Stimulated activated CD8-positive, alpha-beta memory T cell treated with anti-CD3 and anti-CD28 coated beads, Interleukin-4, amount 100 ng/mL, for 4 hours (primary cell): ENCODE results near the gene TMC6.
"Not testable (repeated sequence)": the region's sequence is repeated elsewhere in the genome, so short reads cannot be mapped to it uniquely, and the experiment has no call there.

ENCODE experiments used
- DNase-seq, 2 donors: peaks; one replicate each; pipeline ENCODE4 v3.0.0-alpha.2; 2020; ENCODE audit warnings: low read depth in 2 of 2, low spot score in 1 of 2

Gene TMC6

DNA sequence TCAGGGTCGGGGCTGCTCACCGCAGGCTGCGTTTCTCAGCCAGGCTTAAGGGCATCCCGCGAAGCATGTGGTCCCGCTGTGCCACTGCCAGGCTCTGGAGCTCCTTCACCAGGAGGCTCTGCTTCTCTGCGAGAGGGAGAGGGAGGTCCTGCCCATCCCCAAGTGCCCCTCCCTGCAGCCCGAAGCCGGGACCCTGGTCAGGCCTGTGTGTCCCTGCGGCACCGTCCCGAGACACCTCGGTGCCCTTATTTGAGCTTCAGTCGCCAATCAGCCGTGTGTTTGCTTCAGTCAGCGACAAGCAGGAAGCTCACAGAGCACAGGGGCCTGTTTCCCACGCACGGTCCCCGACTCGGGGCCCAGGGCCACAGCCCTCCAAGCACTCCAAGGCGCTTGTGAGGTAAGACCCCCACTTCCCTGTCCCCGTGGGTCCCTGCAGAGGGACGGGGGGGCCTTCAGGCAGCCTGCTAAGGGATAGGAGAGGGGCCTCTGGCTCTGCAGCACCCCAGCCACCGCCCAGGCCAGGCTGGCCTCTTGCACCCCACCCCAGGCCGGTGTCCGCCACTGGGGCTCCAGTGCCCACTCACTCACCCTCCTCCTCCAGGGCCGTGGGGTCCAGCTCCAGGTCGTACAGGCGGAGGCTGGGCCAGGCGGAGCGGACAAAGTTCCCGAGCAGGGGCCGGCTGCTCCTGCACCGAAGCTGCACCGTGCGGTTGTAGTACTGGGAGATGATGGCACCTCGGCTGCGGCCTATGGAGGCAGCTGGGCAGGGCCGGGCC lies 3.2 kb downstream of the TMC6 start:
- no peak for DNase-seq

DNA sequence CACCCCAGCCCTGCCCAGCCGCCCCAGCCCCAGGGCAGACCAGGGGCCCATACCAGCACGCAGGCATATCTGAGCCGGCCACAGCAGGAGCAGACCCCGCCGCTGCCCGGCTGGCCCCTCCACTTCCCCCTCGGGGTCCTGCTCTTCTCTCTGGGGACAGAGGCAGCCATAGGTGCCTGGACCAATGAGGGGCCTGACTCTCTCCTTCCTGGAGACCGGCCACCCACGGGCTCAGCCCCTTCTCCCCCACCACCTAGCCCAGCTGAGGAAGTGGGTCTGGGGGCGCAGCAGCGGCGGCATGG lies 3.8 kb downstream of the TMC6 start:
- no peak for DNase-seq

DNA sequence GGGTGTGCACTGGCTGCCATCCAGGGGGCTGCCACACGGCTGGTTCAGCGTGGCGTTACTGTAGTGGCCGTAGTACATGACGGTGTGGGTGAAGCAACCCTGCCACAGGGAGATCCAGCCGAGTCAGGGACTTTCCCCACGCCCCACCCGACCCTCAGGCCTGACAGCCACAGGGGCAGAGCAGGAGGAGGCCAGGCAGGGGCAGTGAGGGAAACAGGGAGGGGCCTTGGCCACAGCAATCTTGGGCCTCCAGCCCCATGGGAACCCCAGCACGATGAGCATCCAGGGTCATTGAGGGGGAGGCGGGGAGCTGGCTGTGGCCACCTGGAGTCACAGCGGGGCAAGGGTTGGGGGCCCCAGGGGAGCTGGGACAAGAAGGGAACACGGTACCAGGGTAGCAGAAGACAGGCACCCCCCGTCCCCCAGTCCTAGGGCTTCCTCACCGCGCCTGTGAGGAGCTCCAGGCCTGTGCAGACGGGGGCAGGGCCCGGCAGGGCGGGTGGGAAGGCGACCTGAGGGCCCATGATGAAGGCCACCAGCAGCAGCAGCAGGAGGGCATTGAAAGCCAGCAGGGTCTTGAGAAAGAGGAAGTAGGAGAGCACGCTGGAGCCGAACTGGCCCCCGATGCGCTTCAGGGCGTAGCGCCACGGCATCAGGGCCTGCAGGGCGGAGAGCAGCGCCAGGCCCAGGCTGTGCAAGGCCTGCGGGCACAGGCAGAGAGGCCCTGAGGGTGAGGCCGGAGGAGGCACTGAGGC lies 4.3 kb downstream of the TMC6 start:
- DNase-seq, result no peak

GRCh38 chr17:78123258-78123929 lies 5.2 kb downstream of the TMC6 start:
- DNase-seq, result no peak

- DNase-seq, result no peak
Measured at GRCh38 chr17:78122931-78123249, 5.7 kb downstream of the TMC6 start.

- no peak for DNase-seq
Measured at GRCh38 chr17:78122216-78122930, 6.2 kb downstream of the TMC6 start.

DNA sequence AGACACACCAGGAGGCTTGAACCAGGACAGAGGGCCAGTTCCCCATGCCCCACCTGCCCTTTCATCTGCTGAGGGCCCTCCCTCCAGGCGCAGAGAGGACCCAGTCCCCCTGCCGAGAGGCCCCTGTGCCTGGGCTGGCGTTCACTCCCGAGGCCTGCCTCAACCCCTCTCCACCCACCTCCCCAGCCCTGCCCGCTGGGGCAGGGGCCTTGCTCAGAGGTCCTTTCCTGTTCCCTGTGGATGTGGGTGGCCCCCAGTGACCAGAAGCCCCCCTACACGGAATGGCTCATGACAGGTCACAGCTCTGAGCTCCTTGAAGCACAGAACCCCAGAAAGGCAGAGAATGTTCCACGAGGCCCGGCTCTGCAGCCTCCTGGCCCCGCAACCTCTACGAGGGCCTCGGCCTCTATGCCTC lies 6.7 kb downstream of the TMC6 start:
- no peak for DNase-seq

GRCh38 chr17:78120971-78121800 lies 7.4 kb downstream of the TMC6 start:
- no peak for DNase-seq

GRCh38 chr17:78120537-78120936 lies 8.0 kb downstream of the TMC6 start:
- no peak for DNase-seq

GRCh38 chr17:78118801-78119241 lies 9.7 kb downstream of the TMC6 start:
- DNase-seq, result no peak

DNA sequence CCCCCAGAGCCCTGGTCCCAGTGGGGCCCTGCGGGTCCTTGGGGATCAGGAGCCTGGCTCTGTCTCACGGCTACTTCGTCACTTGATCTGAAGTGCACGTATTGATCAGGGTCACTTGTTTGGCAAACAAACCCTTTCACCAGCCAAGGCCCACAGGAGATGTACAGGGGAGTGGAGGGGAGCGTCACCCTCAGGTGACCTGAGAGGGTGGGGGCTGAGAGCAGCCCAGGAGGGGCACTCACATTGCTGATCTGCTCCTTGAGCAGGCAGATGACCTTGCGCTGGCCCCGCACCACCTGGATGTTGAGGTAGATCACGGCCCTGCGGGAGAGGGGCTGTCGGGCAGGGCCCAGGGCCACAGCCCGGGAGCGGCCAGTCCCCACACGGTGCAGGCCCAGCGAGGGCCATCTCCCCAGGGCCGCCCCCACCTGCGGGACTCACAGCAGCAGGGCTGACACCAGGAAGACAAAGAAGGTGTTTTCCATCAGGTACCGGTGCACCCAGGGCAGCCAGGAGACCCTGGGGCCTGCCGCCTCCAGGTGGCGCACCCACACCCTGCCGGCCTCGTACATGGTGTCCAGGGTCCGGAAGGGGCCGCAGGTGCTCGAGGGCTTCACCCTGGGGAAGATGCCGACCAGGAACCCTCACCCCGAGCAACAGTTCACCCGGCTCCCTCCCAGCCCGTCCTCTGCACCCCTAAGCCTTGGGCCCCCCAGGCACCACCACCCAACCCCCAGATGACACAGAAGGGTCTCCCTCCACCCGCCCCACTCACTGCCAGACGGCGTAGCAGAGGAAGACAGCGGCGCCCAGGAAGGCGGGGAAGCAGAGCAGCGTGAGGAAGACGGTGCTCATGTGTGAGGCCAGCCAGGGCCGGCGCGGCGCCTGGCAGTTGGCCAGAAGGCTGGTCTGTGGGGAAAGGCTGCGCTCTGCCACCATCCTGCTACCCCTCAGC lies 11.3 kb downstream of the TMC6 start:
- no peak for DNase-seq

DNA sequence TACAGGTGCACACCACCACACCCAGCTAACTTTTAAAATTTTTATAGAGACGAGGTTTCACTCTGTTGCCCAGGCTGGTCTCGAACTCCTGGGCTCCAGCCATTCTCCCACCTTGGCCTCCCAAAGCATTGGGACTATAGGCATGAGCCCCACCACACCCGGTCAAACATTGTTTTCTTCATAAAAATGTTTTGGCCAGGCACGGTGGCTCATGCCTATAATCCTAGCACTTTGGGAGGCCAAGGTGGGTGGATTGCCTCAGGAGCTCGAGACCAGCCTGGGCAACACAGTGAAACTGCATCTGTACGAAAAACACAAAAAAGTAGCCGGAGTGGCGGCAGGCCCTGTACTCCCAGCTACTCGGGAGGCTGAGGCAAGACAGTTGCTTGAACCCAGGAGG lies 12.1 kb downstream of the TMC6 start:
- no peak for DNase-seq

GRCh38 chr17:78115803-78116202 lies 12.8 kb downstream of the TMC6 start:
- DNase-seq, result not testable (repeated sequence)

DNA sequence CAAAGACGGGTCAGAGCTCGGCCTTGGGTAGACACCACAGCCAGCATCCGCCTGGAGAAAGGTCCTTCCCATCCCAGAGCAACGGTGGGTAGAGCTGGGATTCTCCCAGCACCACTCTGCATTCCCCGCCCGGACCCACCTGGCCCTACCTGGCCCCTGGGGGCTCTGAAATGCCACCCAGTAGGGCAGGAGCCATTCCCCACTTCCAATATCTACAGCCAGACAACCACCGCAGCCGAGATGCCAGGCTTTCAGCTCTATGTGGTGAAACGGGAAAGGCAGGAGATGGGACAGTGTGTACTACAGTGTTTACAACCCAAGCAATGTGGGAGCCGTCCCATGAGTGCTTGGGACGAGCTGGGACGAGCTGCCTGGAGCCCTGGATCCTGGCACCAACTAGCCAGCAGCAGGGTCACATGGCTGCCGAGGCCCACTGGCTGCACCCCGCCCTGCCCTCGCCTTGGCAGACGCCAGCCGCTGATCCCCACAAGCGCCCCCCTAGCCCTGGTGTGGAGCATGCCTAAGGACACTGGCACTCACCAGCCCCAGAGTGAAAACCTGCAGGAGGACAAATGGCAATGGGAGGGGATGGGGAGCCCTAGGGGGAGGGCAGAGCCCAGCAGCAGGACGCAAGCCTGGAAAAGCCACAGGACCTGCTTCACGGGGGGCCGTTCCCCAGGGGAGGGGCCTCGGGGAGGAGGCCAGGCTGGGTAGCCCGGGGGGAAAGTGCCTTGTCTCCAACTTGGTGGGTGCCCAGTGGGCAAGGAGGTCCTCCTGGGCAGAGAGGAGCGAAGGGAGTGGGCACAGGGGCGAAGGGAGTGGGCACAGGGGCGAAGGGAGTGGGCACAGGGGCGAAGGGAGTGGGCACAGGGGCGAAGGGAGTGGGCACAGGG lies 13.5 kb downstream of the TMC6 start:
- DNase-seq, result no peak

DNA sequence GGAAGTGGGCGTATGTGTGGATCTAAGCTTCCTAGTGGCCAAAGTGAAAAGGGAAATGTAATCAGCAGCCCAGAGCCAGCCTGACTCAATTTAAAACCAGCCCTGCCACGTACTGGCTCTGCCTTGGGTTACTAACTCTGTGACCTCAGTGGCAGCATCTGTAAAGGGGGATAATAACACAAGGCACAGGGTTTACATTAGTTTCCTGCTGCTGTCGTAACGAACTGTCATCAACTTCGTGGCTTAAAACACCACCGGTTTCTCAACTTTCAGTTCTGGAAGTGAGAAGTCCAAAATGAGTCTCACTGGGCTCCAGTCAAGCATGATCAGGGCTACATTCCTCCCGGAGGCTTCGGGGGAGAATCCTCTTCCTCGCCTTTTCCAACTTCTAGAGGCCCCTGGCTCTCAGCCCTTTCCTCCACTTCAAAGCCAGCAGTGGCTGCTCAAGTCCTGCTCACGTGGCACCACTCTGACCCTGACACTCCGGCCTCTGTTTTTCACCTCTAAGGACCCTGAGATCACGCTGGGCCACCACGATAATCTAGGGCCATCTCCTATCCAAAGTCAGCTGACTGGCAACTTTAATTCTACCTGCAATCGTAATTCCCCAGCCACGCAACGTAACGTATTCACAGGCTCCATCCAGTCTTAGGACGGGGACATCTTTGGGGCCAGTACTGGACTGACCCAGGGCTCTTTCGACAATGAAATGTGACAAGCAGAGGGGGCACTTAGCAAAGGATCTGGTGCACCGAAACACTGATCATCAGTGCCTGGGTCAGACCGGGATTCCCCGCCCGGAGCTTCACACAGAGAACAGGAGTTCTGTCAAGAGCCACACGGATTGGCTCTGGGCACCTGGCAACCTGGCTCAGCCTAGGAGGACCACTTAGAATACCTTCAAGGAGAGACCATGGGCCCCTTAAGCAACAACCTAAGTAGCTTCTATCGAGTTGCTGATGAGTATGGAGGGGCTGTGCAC lies 14.5 kb downstream of the TMC6 start:
- DNase-seq, result no peak

DNA sequence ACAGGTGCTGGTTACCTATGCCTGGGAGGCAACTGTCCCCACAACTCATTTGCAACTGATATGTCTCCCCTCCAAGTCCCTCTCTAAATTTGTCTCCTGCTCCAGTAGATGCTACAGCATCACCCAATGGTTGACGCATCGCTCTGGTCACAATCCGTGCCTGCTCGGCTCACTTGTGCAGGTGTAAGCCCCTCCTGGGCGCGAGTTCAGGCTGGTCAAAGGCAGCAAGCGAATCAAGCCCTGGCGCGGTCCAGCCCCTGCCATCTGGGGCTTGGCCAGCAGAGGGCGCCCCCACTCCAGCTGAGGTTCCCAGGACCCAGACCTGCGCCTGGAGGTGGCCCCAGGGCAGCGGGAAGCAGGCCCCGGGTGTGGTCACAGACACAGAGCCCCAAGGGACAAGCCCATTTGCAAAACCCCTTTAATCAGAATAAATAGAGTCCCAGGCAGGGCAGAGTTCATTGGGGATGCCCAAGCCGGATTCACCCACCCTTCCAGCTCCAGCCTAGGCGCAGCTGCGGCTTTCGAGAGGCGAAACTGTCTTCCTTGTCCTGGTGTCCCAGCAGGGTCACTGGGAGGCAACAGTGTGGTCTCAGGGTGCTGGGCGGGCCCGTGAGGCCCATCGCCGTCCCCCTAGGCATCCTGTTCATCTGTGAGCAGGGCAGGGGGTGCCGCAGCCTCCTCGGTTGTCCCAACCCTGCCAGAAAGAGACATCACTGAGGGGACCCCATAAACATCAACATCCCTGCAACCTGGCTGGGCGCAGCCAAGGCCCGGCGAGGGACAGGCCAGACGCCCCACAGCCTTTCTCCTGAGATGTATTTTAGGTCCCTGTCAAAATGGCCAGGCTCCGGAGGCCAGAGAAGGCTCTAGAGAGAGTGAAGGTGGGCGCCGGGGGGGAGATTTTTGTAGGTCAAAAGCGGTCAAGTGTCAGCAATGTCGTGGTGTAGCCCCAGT lies 15.8 kb downstream of the TMC6 start:
- DNase-seq, result peak in 1 of 2 donors; percentile 52
